ENCODE measurements around the gene IDH2. TPM values are rescaled to one million over a fixed set of nuclear protein-coding genes. Genes with fewer than 3 reads are reported as not detected.

Gene IDH2
- total RNA-seq, 6 experiments from 2014 or later: 115 to 371 (median 261) TPM

- no peak overlapping the region for H3K4me3 ChIP-seq
- intact Hi-C loops (cut with DNase I): loop anchor here in 1 of 2 donors (10.0 kb wide), 1 partner anchor 161 kb away; no protein-coding TSS in a partner anchor
- no peaks in the 10 kb centered on the region for H3K27me3 ChIP-seq
- peaks cover 0 to 7% (median 0%) of the 10 kb centered on the region in 4 donors for H3K4me1 ChIP-seq
- 70% methylated on average over 5 of the region's 7 CpGs for WGBS (ENCODE audit: insufficient coverage, low coverage, low lambda C conversion rate, missing lambda C conversion rate)
- no peak for TF ChIP-seq POLR2A (IDR thresholded peaks at IDR 0.05)
- TF ChIP-seq, protein P1, sequence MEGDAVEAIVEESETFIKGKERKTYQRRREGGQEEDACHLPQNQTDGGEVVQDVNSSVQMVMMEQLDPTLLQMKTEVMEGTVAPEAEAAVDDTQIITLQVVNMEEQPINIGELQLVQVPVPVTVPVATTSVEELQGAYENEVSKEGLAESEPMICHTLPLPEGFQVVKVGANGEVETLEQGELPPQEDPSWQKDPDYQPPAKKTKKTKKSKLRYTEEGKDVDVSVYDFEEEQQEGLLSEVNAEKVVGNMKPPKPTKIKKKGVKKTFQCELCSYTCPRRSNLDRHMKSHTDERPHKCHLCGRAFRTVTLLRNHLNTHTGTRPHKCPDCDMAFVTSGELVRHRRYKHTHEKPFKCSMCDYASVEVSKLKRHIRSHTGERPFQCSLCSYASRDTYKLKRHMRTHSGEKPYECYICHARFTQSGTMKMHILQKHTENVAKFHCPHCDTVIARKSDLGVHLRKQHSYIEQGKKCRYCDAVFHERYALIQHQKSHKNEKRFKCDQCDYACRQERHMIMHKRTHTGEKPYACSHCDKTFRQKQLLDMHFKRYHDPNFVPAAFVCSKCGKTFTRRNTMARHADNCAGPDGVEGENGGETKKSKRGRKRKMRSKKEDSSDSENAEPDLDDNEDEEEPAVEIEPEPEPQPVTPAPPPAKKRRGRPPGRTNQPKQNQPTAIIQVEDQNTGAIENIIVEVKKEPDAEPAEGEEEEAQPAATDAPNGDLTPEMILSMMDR (IDR thresholded peaks at IDR 0.05): no peak
- H3K36me3 ChIP-seq: peaks cover 0 to 4% (median 0%) of the 10 kb centered on the region in 4 donors
- no peak for ATAC-seq
- H3K27ac ChIP-seq: peak overlapping the region in 2 of 3 donors; percentile 45 to 71
- DNase-seq: no peak
- no peaks in the 10 kb centered on the region for H3K9me3 ChIP-seq
Measured at GRCh38 chr15:90065682-90066049, 36.6 kb downstream of the IDH2 start.

GRCh38 chr15:90064911-90065681, 37.2 kb downstream of the IDH2 start:
- no peak for TF ChIP-seq POLR2A (IDR thresholded peaks at IDR 0.05)
- TF ChIP-seq, protein P1 (IDR thresholded peaks at IDR 0.05): no peak
- WGBS (ENCODE audit: insufficient coverage, low coverage, low lambda C conversion rate, missing lambda C conversion rate): 58% methylated on average over 12 of the region's 30 CpGs
- Histone ChIP-seq H3K27me3 (no peaks in the 10 kb centered on the region), H3K27ac (peak overlapping the region; percentile 30 to 71 (median 45)), H3K4me1 (peaks cover 0 to 2% (median 0%) of the 10 kb centered on the region in 4 donors), H3K4me3 (no peak overlapping the region), H3K9me3 (no peaks in the 10 kb centered on the region), H3K36me3 (peaks cover 0 to 4% (median 0%) of the 10 kb centered on the region in 4 donors)
- peak; percentile 72 to 78 (median 76) for DNase-seq
- peak; percentile 43 to 61 (median 60) for ATAC-seq
- intact Hi-C loops (cut with DNase I): loop anchor here in 1 of 2 donors (10.0 kb wide), 1 partner anchor 160 kb away; no protein-coding TSS in a partner anchor

DNA sequence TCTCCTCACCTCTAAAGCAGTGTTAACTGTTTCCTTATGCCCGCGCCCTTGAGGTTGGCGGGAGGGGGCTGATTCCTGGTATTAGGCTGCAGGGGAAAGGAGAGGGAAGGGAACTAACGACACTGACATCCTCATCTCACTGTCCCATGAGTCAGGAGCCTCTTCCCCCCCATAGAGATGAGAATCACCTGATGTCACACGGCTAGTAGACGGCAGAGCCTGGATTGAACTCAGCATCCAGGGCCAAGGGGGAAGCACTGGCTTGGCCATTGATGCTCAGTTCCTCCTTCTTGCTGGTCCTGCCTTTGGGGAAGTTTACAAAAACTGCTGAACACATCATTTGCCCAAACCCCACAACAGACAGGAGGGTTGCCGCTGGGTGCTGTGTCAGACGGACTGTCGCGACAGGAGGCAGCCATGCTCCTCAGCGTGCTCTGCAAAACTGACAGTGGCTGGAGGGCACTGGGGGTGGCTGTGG, 38.5 kb downstream of the IDH2 start:
- no peak overlapping the region for H3K4me3 ChIP-seq
- no peaks in the 10 kb centered on the region for H3K9me3 ChIP-seq
- H3K27ac ChIP-seq: peak overlapping the region; percentile 30 to 72 (median 45)
- H3K36me3 ChIP-seq: peaks cover 0 to 4% (median 0%) of the 10 kb centered on the region in 4 donors
- no peaks in the 10 kb centered on the region for H3K27me3 ChIP-seq
- ATAC-seq (peak; percentile 22 to 36 (median 32)), DNase-seq (no peak)
- peaks cover 0 to 2% (median 0%) of the 10 kb centered on the region in 4 donors for H3K4me1 ChIP-seq
- TF ChIP-seq, protein P1 (IDR thresholded peaks at IDR 0.05): no peak
- peak; percentile 11 for TF ChIP-seq POLR2A (IDR thresholded peaks at IDR 0.05)
- WGBS (ENCODE audit: insufficient coverage, low coverage, low lambda C conversion rate, missing lambda C conversion rate): 82% methylated on average over 7 of the region's 11 CpGs
- intact Hi-C loops (cut with DNase I): loop anchor here in 1 of 2 donors (10.0 kb wide), 1 partner anchor 159 kb away; no protein-coding TSS in a partner anchor

- H3K27me3 ChIP-seq: no peaks in the 10 kb centered on the region
- DNase-seq (no peak), ATAC-seq (peak in 2 of 4 donors; percentile 1 to 8)
- H3K9me3 ChIP-seq: no peaks in the 10 kb centered on the region
- peaks cover 0 to 1% (median 0%) of the 10 kb centered on the region in 4 donors for H3K36me3 ChIP-seq
- intact Hi-C loops (cut with DNase I): loop anchor here in 1 of 2 donors (10.0 kb wide), 1 partner anchor 158 kb away; no protein-coding TSS in a partner anchor
- H3K4me1 ChIP-seq: peaks cover 0 to 2% (median 0%) of the 10 kb centered on the region in 4 donors
- 49% methylated on average over 7 of the region's 20 CpGs for WGBS (ENCODE audit: insufficient coverage, low coverage, low lambda C conversion rate, missing lambda C conversion rate)
- H3K27ac ChIP-seq: peak overlapping the region; percentile 6 to 72 (median 45)
- no peak overlapping the region for H3K4me3 ChIP-seq
- TF ChIP-seq POLR2A (IDR thresholded peaks at IDR 0.05): no peak
- TF ChIP-seq, protein P1 (IDR thresholded peaks at IDR 0.05): no peak
Measured at GRCh38 chr15:90062973-90063769, 39.1 kb downstream of the IDH2 start.
